PC-3 (cell line): ENCODE results near the gene INCENP. TPM values are rescaled to one million over a fixed set of nuclear protein-coding genes. Genes with fewer than 3 reads are reported as not detected.

Experiments
- ATAC-seq: fragments of 200-7000 bp; cut with Tn5 transposase; 2 replicates; pipeline ENCODE4 v1.9.1; 2020; ENCODE audit warnings: mild to moderate bottlenecking, moderate library complexity
- BruUV-seq: library from RNA; stranded (reverse); fragments of 400-500 nt; replicated peaks from 2 replicates; lab custom pipeline; 2021; lab: Mats Ljungman, UMichigan
- CTCF ChIA-PET: fragments of 300-600 bp; sonication (Branson Sonifier 250); formaldehyde crosslinking; loops from one replicate; lab custom pipeline; 2022; ENCODE audit warnings: antibody characterized with exemption; lab: Charles Lee
- POLR2A ChIA-PET: fragments of 300-600 bp; sonication (Branson Sonifier 250); formaldehyde crosslinking; loops from one replicate; lab custom pipeline; 2022; ENCODE audit warnings: antibody characterized with exemption; ENCODE audit not compliant: unreplicated experiment; lab: Charles Lee
- DNase-seq: peaks from one replicate; pipeline ENCODE4 v3.0.0-alpha.2; 2015
- H2AFZ ChIP-seq: fragments of 300-600 bp; sonication (generic); 2 replicates; pipeline ENCODE4 v1.6.0; 2016; ENCODE audit warnings: antibody characterized with exemption, low read length
- H3F3A ChIP-seq: fragments of 300-600 bp; sonication (generic); one replicate; pipeline ENCODE4 v1.6.0; 2017; ENCODE audit warnings: antibody characterized with exemption, low read length, control low read depth, mild to moderate bottlenecking; ENCODE audit not compliant: unreplicated experiment
- H3K27ac ChIP-seq: fragments of 300-600 bp; sonication (generic); 2 replicates; pipeline ENCODE4 v1.5.1; 2016; ENCODE audit warnings: mild to moderate bottlenecking, low read length
- H3K27me3 ChIP-seq: fragments of 300-600 bp; sonication (generic); 2 replicates; pipeline ENCODE4 v1.6.1; 2016; ENCODE audit warnings: low read length, mixed read lengths
- H3K36me3 ChIP-seq: fragments of 300-600 bp; sonication (generic); 2 replicates; pipeline ENCODE4 v1.6.1; 2016; ENCODE audit warnings: low read depth, mixed run types, low read length, mixed read lengths
- H3K4me1 ChIP-seq: fragments of 300-600 bp; sonication (generic); 2 replicates; pipeline ENCODE4 v1.5.1; 2016; ENCODE audit warnings: low read length; ENCODE audit not compliant: insufficient read depth
- H3K4me2 ChIP-seq: fragments of 300-600 bp; sonication (generic); 2 replicates; pipeline ENCODE4 v1.6.0; 2016; ENCODE audit warnings: low read length
- H3K4me3 ChIP-seq: fragments of 300-600 bp; sonication (generic); 2 replicates; pipeline ENCODE4 v1.5.1; 2016; ENCODE audit warnings: mild to moderate bottlenecking, low read length, mixed read lengths
- H3K79me2 ChIP-seq: fragments of 300-600 bp; sonication (generic); 2 replicates; pipeline ENCODE4 v1.6.1; 2017; ENCODE audit warnings: low read length, mixed read lengths
- H3K9ac ChIP-seq: fragments of 300-600 bp; sonication (generic); 2 replicates; pipeline ENCODE4 v1.6.0; 2016; ENCODE audit warnings: mild to moderate bottlenecking, low read length
- H3K9me2 ChIP-seq: fragments of 300-600 bp; sonication (generic); replicated peaks from 2 replicates; pipeline ENCODE4 v1.6.1; 2016; ENCODE audit warnings: mixed run types, low read length, mixed read lengths
- H3K9me3 ChIP-seq: fragments of 300-600 bp; sonication (generic); 2 replicates; pipeline ENCODE4 v1.6.1; 2016; ENCODE audit warnings: low read length, mixed read lengths
- H4K20me1 ChIP-seq: fragments of 300-600 bp; sonication (generic); 2 replicates; pipeline ENCODE4 v1.6.1; 2016; ENCODE audit warnings: low read length, mixed read lengths
- EZH2 ChIP-seq: fragments of 300-600 bp; sonication (generic); IDR thresholded peaks from one replicate; pipeline ENCODE4 v1.6.1; 2017; ENCODE audit warnings: antibody characterized with exemption, mild to moderate bottlenecking, low read length; ENCODE audit not compliant: unreplicated experiment
- EZH2phosphoT487 ChIP-seq: fragments of 300-600 bp; sonication (generic); IDR thresholded peaks from 2 replicates; pipeline ENCODE4 v1.6.1; 2018; ENCODE audit warnings: mild to moderate bottlenecking, antibody characterized with exemption, low read length, borderline replicate concordance
- intact Hi-C: fragments of 100-400 bp; cut with micrococcal nuclease; formaldehyde crosslinking; loops from 2 replicates; pipeline ENCODE4 v1.9.0; 2023
- total RNA-seq: library from RNA; depleted of rRNA; stranded (reverse); fragments of >200 nt; gene quantifications from 2 replicates; pipeline ENCODE4 v1.2.3, GENCODE V29; 2014
- TF ChIP-seq, protein P1 (sequence below): fragments of 300-600 bp; sonication (generic); conservative IDR thresholded peaks from 2 replicates; pipeline ENCODE4 v1.5.1; 2017; ENCODE audit warnings: antibody characterized with exemption, low read depth, mild to moderate bottlenecking, low read length

The INCENP gene
- total RNA-seq, 1 experiment from 2014 or later = 114 TPM

DNA sequence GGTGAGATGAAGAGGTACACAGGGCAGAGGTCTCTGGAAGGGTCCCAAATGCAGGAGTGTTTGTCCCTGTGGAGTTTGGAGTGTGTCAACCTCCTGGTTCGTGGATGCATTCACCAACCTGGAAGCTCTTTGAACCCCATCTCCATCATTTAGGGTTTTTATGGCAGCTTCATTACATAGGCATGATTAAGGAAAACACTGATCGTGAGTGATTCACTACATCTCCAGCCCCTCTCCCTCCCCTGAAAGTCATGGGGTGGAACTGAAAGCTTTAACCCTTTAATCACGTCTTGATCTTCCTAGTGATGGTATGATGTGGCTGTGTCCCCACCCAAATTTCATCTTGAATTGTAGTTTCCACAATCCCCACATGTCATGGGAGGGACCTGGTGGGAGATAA, 19.8 kb upstream of the INCENP start:
- Histone ChIP-seq H3K79me2 (no peaks in the 10 kb centered on the region), H3K36me3 (no peaks in the 10 kb centered on the region), H3K27me3 (no peaks in the 10 kb centered on the region), H3K9ac (no peak overlapping the region), H3F3A (peaks cover 1% of the 10 kb centered on the region), H3K9me2 (no peaks in the 10 kb centered on the region), H4K20me1 (no peaks in the 10 kb centered on the region), H2AFZ (no peak overlapping the region), H3K27ac (no peak overlapping the region), H3K4me2 (no peak overlapping the region), H3K4me1 (peaks cover 6% of the 10 kb centered on the region), H3K9me3 (no peaks in the 10 kb centered on the region), H3K4me3 (no peak overlapping the region)
- BruUV-seq = no TSS peak
- ATAC-seq (no peak), DNase-seq (no peak)
- TF ChIP-seq, protein P1, sequence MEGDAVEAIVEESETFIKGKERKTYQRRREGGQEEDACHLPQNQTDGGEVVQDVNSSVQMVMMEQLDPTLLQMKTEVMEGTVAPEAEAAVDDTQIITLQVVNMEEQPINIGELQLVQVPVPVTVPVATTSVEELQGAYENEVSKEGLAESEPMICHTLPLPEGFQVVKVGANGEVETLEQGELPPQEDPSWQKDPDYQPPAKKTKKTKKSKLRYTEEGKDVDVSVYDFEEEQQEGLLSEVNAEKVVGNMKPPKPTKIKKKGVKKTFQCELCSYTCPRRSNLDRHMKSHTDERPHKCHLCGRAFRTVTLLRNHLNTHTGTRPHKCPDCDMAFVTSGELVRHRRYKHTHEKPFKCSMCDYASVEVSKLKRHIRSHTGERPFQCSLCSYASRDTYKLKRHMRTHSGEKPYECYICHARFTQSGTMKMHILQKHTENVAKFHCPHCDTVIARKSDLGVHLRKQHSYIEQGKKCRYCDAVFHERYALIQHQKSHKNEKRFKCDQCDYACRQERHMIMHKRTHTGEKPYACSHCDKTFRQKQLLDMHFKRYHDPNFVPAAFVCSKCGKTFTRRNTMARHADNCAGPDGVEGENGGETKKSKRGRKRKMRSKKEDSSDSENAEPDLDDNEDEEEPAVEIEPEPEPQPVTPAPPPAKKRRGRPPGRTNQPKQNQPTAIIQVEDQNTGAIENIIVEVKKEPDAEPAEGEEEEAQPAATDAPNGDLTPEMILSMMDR = no peak
- TF ChIP-seq EZH2 = no peak
- TF ChIP-seq EZH2phosphoT487 = no peak
- CTCF ChIA-PET = no interaction called here
- POLR2A ChIA-PET = no interaction called here
- intact Hi-C loops = no loop called here

DNA sequence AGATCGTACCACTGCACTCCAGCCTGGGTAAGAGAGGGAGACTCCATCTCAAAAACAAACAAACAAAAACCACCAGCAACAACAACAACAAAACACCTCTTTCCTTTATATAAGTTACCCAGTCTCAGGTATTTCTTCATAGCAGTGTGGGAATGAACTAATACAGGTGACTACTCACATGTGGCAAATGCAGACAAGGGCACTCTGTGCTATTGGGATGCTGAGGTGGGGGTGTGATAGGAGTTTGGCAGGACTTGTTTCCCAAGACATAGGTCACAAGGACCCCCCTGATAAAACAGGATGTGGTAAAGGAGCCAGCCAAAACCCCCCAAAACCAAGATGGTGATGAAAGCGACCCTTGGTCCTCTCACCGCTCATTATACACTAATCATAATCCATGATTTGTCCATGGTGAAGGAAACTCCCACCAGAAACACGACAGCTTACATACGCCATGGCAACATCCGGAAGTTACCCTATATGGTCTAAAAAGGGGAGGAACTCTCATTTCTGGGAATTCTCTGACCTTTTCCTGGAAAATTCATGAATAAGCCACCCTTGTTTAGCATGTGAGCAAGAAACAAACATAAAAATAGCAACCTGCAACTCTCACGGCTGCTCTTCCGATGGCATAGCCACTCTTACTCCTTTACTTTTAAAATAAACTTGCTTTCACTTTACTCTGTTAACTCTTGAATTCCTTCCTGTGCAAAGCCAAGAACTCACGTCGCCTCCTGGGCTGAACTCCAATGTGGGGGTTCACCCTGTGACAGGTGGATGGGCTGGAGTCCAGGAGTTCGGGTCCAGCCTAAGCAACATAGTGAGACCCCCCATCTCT, 18.8 kb upstream of the INCENP start:
- Histone ChIP-seq H3K36me3 (no peaks in the 10 kb centered on the region), H3K4me1 (peaks cover 12% of the 10 kb centered on the region), H3K4me3 (no peak overlapping the region), H3K9me3 (no peaks in the 10 kb centered on the region), H4K20me1 (no peaks in the 10 kb centered on the region), H3K9me2 (no peaks in the 10 kb centered on the region), H3K79me2 (no peaks in the 10 kb centered on the region), H2AFZ (no peak overlapping the region), H3K27ac (no peak overlapping the region), H3K9ac (no peak overlapping the region), H3K27me3 (no peaks in the 10 kb centered on the region), H3K4me2 (no peak overlapping the region), H3F3A (peaks cover 4% of the 10 kb centered on the region)
- DNase-seq = no peak
- ChIA-PET POLR2A (no interaction called here), CTCF (no interaction called here)
- intact Hi-C loops = loop anchor here (5.0 kb wide), 1 partner anchor 358 kb away; no protein-coding TSS in a partner anchor
- no TSS peak for BruUV-seq
- ATAC-seq = no peak
- TF ChIP-seq EZH2 (no peak), EZH2phosphoT487 (no peak)
- TF ChIP-seq, protein P1 = no peak

DNA sequence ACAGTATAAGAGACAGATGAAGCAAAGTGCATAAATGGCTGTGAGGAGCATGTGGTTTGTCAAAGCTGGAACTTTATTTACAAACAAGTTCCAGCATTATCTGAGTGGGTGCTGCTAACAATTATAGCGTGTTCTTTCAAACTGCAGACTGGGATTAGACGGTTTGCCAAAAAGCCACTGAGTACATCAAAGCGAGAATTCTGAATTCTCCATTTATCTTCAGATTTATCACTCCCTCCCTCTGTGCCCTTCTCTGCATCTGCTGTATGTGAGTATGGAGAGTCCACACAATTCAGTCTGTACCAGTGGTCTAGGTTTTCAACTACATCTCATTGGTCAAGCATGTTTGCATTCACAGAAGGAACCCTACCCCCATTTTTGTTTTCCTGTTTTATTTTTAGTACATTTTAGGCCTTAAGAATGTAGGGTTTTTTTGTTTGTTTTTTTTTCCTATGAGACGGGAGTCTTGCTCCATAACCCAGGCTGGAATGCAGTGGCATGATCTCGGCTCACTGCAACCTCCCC, 18.1 kb upstream of the INCENP start:
- H3F3A ChIP-seq = peaks cover 4% of the 10 kb centered on the region
- H3K4me3 ChIP-seq = no peak overlapping the region
- no peak overlapping the region for H3K9ac ChIP-seq
- H3K36me3 ChIP-seq = no peaks in the 10 kb centered on the region
- no TSS peak for BruUV-seq
- H2AFZ ChIP-seq = no peak overlapping the region
- no peaks in the 10 kb centered on the region for H3K27me3 ChIP-seq
- H4K20me1 ChIP-seq = no peaks in the 10 kb centered on the region
- no peaks in the 10 kb centered on the region for H3K9me3 ChIP-seq
- ChIA-PET CTCF (no interaction called here), POLR2A (no interaction called here)
- H3K79me2 ChIP-seq = no peaks in the 10 kb centered on the region
- DNase-seq = no peak
- intact Hi-C loops = loop anchor here (5.0 kb wide), 1 partner anchor 358 kb away; no protein-coding TSS in a partner anchor
- no peak overlapping the region for H3K27ac ChIP-seq
- no peak for ATAC-seq
- H3K4me2 ChIP-seq = no peak overlapping the region
- no peaks in the 10 kb centered on the region for H3K9me2 ChIP-seq
- H3K4me1 ChIP-seq = peaks cover 12% of the 10 kb centered on the region
- TF ChIP-seq, protein P1 = no peak
- TF ChIP-seq EZH2phosphoT487 (no peak), EZH2 (no peak)
